HUES64 (cell line): ENCODE measurements around the gene PEX10. TPM values are rescaled to one million over a fixed set of nuclear protein-coding genes. Genes with fewer than 3 reads are reported as not detected.
"Not testable (repeated sequence)": the region's sequence is repeated elsewhere in the genome, so short reads cannot be mapped to it uniquely, and the experiment has no call there.

Experiments
- H3K27ac ChIP-seq: 2 replicates; pipeline ENCODE4 v1.7.0; 2013; ENCODE audit warnings: low read depth, low read length, inconsistent platforms
- H3K27me3 ChIP-seq: 2 replicates; pipeline ENCODE4 v1.6.1; 2013; ENCODE audit warnings: mild to moderate bottlenecking, low read length; ENCODE audit not compliant: insufficient read depth
- H3K36me3 ChIP-seq: 2 replicates; pipeline ENCODE4 v1.6.1; 2013; ENCODE audit warnings: mild to moderate bottlenecking, low read length; ENCODE audit not compliant: insufficient read depth
- H3K4me1 ChIP-seq: 2 replicates; pipeline ENCODE4 v1.6.1; 2013; ENCODE audit warnings: mild to moderate bottlenecking, low read length, moderate library complexity; ENCODE audit not compliant: insufficient read depth
- H3K4me3 ChIP-seq: 2 replicates; pipeline ENCODE4 v1.5.1; 2013; ENCODE audit warnings: mild to moderate bottlenecking, low read length, moderate library complexity
- H3K9ac ChIP-seq: 2 replicates; pipeline ENCODE4 v1.6.1; 2013; ENCODE audit warnings: mild to moderate bottlenecking, low read depth, low read length
- H3K9me3 ChIP-seq: 2 replicates; pipeline ENCODE4 v1.6.1; 2013; ENCODE audit warnings: low read depth, low read length; ENCODE audit not compliant: insufficient read depth
- WGBS: fragments of 150-250, 120-280 bp; methylation state at CpG from one replicate; pipeline ENCODE4 v1.1.7; 2013; ENCODE audit warnings: missing lambda C conversion rate; 5-methylcytosine and 5-hydroxymethylcytosine counted together
- polyA plus RNA-seq, 2 experiments: library from polyadenylated mRNA; stranded (reverse); fragments of 50-300 nt; gene quantifications; one replicate each; pipeline ENCODE4 v1.2.3, GENCODE V29; 2013

The PEX10 gene
- polyA plus RNA-seq (2013, experiment 1 of 2), result 23.5 TPM
- polyA plus RNA-seq (2013, experiment 2 of 2), result 23.7 TPM

DNA sequence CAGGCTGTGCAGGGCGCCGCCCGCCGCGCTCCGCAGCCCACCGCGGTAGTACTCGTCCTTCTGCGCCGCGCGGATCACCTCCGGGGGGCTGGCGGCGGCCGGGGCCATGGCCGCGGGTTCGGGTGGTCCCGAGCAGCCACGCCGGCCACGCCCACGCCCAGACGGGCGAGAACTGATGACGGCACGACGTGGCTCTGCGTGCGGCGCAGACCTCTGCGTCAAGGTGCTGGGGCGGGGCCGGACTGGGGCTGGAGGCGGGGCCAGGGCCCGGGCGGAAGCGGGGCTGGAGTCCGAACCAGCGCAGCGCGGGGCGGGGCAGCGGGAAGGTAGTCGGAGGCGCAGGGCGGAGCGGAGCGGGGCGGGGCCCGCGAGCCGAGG lies at the start of gene PEX10:
Gene PEX10 (minus strand): TSS at position 170 of the 378 bp plus-strand sequence. CDS start 62 bp downstream, at position 108.
- peak within 1 kb of the TSS; percentile 99 for H3K9ac ChIP-seq
- H3K4me1 ChIP-seq, result peaks cover 10% of the 10 kb centered on the region
- H3K27me3 ChIP-seq, result no peaks in the 10 kb centered on the region
- no peaks in the 10 kb centered on the region for H3K9me3 ChIP-seq
- peaks cover 28% of the 10 kb centered on the region for H3K36me3 ChIP-seq
- WGBS, result under 1% methylated on average over 55 of the region's 55 CpGs
- peak within 1 kb of the TSS; percentile 99 for H3K4me3 ChIP-seq
- peak within 1 kb of the TSS; percentile 85 for H3K27ac ChIP-seq

DNA sequence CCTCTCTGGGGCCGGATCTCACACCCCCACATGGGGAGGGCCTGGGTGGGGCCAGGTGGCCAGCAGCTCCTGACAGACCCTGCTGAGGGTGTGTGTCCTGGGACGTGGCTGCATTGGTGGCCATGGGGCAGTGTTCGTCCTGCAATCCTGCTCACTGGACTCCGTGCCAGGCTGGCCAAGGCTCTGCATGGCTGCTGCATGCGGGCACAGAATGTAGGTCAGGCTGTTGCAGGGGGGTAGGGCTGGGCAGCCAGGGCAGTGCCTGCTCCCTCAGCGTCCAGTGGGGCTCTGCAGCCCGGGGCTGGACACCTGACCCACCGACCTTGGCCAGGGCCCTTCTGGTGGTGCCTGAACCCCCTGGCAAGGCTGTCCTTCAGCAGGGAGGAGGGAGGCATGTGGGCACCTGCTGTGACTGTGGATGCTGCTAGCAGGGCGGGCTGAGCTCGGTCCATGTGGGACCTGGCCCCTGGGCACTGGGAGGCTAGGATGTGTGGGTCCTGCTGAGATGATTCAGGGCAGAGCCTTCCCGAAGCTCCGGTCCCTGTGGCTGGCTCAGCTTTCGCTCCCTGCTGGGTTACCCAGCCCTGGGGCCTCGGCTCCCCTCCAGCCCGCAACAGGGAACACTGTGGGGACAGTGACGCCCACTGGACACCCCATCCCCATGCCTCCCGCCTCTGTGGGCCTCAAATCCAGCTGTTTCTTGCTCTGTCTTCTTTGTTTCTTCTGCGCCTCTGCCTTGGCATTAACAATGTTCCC lies 48.8 kb upstream of the PEX10 start:
- no peak overlapping the region for H3K9ac ChIP-seq
- no peaks in the 10 kb centered on the region for H3K27me3 ChIP-seq
- no peaks in the 10 kb centered on the region for H3K9me3 ChIP-seq
- H3K4me3 ChIP-seq, result no peak overlapping the region
- no peaks in the 10 kb centered on the region for H3K36me3 ChIP-seq
- no peak overlapping the region for H3K27ac ChIP-seq
- WGBS, result 87% methylated on average over 18 of the region's 18 CpGs
- no peaks in the 10 kb centered on the region for H3K4me1 ChIP-seq

DNA sequence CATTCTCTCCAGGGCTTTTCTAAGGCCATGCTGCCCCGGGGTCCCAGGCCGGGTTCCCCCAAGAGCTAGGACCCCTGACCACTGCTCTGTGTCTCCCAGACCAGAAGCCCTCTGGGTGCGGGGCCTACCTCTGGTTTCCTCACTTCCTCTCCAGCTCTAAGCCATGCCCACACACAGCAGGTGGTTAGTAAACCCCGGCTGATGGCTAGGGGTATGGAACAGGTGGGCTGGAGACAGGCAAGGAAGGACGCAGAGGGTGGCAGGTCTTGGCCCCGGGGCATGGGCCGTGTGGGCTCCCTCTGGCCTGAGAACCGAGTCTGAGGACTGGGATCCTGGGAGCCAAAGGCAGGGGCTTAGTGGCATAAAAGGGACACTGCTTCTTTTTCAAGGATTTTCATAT lies 47.8 kb upstream of the PEX10 start:
- Histone ChIP-seq H3K27me3 (no peaks in the 10 kb centered on the region), H3K4me1 (no peaks in the 10 kb centered on the region), H3K27ac (no peak overlapping the region), H3K9me3 (no peaks in the 10 kb centered on the region), H3K9ac (no peak overlapping the region), H3K36me3 (no peaks in the 10 kb centered on the region), H3K4me3 (no peak overlapping the region)
- 90% methylated on average over 8 of the region's 8 CpGs for WGBS

DNA sequence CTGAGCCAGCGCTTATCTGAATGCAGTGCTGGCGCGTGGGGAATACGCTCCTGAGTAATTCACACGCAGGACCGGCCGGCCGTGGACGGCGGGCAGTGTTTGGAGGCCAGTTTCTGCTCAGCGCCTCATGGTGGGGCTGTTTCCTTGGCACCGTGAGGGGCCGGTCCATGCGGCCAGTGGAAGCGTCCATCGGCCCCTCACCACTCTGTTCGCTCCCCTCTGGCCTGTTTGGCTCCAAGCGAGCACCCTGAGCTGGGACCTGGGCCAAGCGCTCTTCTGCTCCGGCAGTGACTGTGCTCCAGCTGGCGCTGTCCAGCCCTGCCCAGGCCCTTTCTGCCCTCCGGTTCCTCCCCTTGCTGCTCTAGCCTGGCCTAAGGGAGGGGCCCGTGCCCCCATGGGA lies 47.4 kb upstream of the PEX10 start:
- H3K36me3 ChIP-seq, result no peaks in the 10 kb centered on the region
- WGBS, result 88% methylated on average over 23 of the region's 23 CpGs
- H3K9ac ChIP-seq, result no peak overlapping the region
- no peak overlapping the region for H3K4me3 ChIP-seq
- H3K27me3 ChIP-seq, result no peaks in the 10 kb centered on the region
- H3K4me1 ChIP-seq, result no peaks in the 10 kb centered on the region
- no peak overlapping the region for H3K27ac ChIP-seq
- H3K9me3 ChIP-seq, result no peaks in the 10 kb centered on the region

DNA sequence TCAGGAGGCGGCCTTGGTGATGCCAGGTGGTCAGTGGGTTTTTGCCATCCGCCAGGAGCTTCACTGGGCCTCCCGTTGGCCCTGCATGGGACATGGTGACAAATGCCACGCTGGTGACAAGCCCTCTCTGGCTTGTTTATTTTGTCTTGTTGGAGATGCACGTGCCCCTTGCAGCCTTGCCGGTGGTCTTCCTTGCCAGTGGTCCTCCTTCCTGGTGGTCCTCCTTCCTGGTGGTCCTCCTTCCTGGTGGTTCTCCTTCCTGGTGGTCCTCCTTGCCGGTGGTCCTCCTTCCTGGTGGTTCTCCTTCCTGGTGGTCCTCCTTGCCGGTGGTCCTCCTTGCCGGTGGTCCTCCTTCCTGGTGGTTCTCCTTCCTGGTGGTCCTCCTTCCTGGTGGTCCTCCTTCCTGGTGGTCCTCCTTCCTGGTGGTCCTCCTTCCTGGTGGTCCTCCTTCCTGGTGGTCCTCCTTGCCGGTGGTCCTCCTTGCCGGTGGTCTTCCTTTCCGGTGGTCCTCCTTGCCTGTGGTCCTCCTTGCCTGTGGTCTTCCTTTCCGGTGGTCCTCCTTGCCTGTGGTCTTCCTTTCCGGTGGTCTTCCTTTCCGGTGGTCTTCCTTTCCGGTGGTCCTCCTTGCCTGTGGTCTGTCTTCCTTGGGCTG lies 46.9 kb upstream of the PEX10 start:
- not testable (repeated sequence) for H3K36me3 ChIP-seq, H3K9me3 ChIP-seq, H3K9ac ChIP-seq, H3K4me1 ChIP-seq, H3K27me3 ChIP-seq, H3K27ac ChIP-seq, H3K4me3 ChIP-seq
- 89% methylated on average over 16 of the region's 16 CpGs for WGBS

DNA sequence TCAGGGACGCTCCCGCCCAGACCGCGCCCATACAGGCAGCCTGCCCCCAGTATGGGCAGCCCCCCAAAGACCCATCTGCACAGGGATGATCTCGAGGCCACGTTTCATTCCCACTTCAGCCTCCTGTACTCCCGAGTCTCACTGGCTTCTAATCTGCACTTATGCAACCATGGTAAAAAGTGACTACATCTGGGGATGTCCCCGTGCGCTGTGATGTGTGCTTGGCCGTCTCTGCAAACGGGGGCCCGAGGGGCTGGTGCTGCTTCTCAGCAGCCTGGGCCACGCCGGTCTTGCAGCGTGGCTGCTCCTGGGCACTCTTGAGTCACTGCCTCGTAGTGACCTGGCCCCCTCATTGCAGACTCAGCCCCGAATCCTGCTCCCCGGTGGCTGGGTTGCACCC lies 46.3 kb upstream of the PEX10 start:
- WGBS, result 95% methylated on average over 18 of the region's 18 CpGs
- Histone ChIP-seq H3K27ac (no peak overlapping the region), H3K9ac (no peak overlapping the region), H3K4me3 (no peak overlapping the region), H3K36me3 (no peaks in the 10 kb centered on the region), H3K27me3 (no peaks in the 10 kb centered on the region), H3K4me1 (no peaks in the 10 kb centered on the region), H3K9me3 (no peaks in the 10 kb centered on the region)

DNA sequence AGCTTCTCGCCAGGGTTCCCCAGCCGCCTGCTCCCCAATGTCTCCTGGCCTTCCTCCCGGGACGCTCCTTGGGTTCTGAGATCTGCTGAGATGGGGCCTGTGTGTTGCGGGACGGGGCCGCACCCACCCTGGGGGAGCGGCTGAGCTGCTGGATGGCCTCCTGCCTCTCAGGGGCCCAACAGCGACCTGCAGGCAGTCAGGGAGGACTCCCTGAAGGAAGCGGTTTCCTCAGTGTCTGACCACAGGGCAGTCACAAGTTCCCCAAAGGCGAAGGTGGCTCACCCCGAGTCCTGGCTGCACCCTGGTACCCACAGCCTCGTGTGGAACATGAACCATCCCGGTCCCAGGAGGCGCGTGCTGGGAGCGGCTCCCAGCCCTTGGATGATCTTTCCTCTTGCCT lies 45.1 kb upstream of the PEX10 start:
- no peaks in the 10 kb centered on the region for H3K9me3 ChIP-seq
- H3K9ac ChIP-seq, result no peak overlapping the region
- 94% methylated on average over 17 of the region's 17 CpGs for WGBS
- H3K4me3 ChIP-seq, result no peak overlapping the region
- H3K27me3 ChIP-seq, result no peaks in the 10 kb centered on the region
- no peaks in the 10 kb centered on the region for H3K36me3 ChIP-seq
- H3K4me1 ChIP-seq, result no peaks in the 10 kb centered on the region
- H3K27ac ChIP-seq, result no peak overlapping the region

DNA sequence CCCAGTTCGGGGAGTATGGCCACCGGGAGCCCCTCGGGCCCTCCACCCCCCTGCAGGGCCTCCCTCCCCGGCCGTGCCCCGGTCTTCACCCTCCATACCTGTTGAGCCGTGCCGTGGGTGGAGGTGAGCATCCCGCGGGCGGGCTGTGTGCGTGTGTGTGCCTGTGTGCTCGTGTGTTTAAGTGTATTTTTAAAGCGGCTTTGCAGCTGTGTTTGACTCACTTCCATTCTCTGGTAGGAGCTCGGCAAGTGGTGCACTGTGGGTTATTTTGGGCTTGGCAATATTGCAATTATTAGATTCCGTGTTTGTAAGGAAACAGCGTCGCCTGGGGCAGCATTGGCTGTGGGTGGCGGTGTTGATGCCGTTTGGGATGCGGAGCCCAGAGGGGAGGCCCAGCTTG lies 43.4 kb upstream of the PEX10 start:
- Histone ChIP-seq H3K27ac (no peak overlapping the region), H3K36me3 (no peaks in the 10 kb centered on the region), H3K4me1 (no peaks in the 10 kb centered on the region), H3K9me3 (no peaks in the 10 kb centered on the region), H3K4me3 (no peak overlapping the region), H3K27me3 (no peaks in the 10 kb centered on the region), H3K9ac (no peak overlapping the region)
- WGBS, result 90% methylated on average over 21 of the region's 21 CpGs

DNA sequence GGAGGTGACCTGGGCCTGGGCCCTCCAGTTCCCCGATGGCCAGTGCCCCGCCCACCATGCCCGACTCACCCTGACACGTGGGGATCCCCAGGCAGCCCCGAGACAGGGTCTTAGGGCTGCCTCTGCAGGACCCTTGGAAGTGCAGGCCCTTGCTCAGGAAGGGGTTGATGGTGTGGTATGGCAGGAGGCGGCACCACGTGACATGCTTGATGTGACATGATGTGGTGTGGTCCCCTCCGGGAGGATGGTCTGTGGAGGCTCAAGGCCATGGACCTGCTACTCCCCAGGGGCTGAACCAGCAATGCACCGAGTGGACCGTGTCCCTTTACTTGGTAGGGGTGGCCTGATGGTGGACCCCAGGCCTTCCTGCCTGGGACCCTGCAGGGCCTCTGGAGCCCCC lies 41.9 kb upstream of the PEX10 start:
- Histone ChIP-seq H3K9me3 (no peaks in the 10 kb centered on the region), H3K9ac (no peak overlapping the region), H3K36me3 (no peaks in the 10 kb centered on the region), H3K4me3 (no peak overlapping the region), H3K27ac (no peak overlapping the region), H3K27me3 (no peaks in the 10 kb centered on the region), H3K4me1 (no peaks in the 10 kb centered on the region)
- 93% methylated on average over 10 of the region's 10 CpGs for WGBS

DNA sequence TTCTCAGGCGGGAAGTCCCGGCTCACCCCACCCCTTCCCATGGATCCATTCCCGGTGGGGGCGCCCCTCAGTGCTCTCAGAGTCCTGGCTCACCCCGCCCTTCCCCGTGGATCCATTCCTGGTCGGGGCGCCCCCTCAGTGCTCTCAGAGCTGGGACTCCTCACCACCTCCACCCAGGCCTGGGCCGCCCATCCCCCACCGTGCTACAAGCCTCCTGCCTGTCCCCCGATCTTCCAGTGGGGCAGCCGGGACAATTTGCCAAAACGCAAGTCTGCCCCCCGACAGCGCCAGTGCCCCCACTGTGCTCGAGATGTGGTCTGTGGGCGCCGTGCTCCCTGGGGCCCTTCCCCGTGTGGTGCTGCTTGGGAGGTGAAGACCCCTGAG lies 40.6 kb upstream of the PEX10 start:
- H3K4me1 ChIP-seq, result no peaks in the 10 kb centered on the region
- H3K27ac ChIP-seq, result no peak overlapping the region
- WGBS, result 93% methylated on average over 19 of the region's 19 CpGs
- no peak overlapping the region for H3K9ac ChIP-seq
- no peaks in the 10 kb centered on the region for H3K27me3 ChIP-seq
- H3K9me3 ChIP-seq, result no peaks in the 10 kb centered on the region
- no peaks in the 10 kb centered on the region for H3K36me3 ChIP-seq
- no peak overlapping the region for H3K4me3 ChIP-seq

DNA sequence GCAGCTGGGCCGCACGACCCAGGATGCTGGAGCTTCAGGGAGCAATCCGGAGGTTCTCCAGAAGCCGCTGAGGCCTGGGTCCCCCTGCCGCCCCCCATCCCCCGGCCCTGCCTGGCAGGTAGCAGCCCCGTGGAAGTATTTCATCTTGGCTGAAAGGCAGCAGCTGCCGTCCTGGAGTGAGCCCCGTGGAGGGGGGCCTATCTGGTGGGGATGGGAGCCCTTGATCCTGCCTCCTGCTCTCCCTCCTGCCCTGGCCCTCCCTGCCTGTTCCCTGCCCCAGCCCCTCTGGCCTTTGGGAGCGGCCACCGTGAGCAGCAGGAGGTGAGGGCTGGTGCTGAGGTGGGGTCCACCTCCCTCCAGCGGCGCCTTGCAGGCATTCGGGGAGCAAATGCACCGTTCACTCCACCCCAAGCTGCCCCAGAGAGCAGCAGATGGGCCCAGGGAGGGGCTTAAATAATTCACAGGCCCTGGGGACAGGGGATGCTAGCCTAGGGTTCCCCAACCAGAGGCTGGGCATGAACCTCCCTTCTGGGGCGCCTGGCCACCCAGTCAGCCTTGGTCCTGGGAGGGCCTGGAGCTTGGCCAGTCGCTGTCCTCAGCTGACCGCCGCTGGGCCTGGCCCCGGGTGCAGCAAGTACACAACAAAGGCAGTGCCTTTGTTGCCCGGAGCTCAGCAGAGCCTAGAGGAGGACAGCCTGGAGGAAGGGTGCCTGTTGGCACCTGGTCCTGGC lies 40.0 kb upstream of the PEX10 start:
- H3K4me1 ChIP-seq, result no peaks in the 10 kb centered on the region
- no peaks in the 10 kb centered on the region for H3K27me3 ChIP-seq
- H3K4me3 ChIP-seq, result no peak overlapping the region
- no peak overlapping the region for H3K9ac ChIP-seq
- no peaks in the 10 kb centered on the region for H3K36me3 ChIP-seq
- no peak overlapping the region for H3K27ac ChIP-seq
- H3K9me3 ChIP-seq, result no peaks in the 10 kb centered on the region
- WGBS, result 78% methylated on average over 20 of the region's 21 CpGs
